GM18907 (cell line): ENCODE data around the gene RAB37.
A peak's percentile ranks its signal among the peaks of the same experiment; 100 is the strongest.

Experiments
- ATAC-seq: cut with Tn5 transposase; IDR thresholded peaks from one replicate; pipeline ENCODE4 v1.9.1; 2021; ENCODE audit warnings: mild to moderate bottlenecking, moderate library complexity; ENCODE audit not compliant: unreplicated experiment

RAB37 gene

GRCh38 chr17:74744714-74745547, 7.9 kb downstream of the RAB37 start:
- ATAC-seq = no peak

DNA sequence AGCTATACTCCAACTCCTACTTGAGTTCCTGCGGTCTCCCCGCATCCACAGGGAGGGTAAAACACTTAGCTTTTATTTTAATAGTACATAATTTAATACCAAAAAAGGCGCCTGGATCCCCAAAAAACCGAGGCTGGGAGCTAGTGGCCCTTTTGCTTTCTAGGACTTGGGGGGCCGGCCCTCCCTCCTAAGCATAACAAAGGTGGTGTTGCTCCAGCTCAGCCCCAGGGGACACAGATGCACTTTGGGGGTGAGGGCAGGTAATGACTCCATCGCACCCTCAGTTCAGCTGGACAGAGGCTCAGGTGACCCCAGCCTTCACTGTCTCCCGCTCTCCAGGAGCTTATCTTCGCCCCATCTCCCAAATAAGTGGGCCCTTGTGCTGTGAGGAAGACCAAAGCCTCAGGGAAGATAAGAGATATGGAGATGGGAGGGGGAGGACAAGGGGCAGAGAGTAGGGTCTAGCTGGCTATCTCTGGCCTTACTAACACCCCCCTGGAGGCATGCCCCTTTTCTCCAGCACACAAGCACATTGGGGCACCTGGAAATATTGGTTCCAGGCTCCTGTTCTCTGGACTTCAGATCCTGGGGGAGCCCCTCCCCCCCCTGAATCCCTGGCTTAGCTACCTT, 8.6 kb downstream of the RAB37 start:
- ATAC-seq = no peak

- ATAC-seq = no peak
Measured at GRCh38 chr17:74746376-74746775, 9.3 kb downstream of the RAB37 start.

DNA sequence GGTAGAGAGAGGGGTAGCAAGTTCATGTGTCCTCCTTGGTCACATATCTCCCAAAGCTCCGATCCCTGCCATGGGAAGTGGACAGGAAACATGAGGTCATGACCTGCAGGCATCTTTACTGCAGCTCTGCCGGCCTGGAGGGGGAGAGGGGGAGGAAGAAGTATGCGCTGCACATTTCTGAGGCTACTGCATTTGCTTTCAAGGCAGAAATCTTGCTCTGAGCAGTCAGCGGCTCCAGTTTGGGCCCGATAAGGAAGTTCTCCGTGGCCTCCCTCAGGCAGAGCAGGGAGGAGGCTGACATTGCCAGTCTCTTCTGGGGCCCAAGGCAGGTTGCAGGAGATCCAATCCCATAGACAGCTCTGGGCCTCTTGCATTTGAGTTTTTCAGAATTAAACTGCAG, 9.9 kb downstream of the RAB37 start:
- no peak for ATAC-seq

GRCh38 chr17:74748279-74748528, 11.1 kb downstream of the RAB37 start:
- no peak for ATAC-seq

- ATAC-seq = peak; percentile 84
Measured at GRCh38 chr17:74748529-74749278, 11.6 kb downstream of the RAB37 start, which contains the start of gene NHERF1. NHERF1 (plus strand) TSS chr17:74748628; CDS start chr17:74748847, 219 bp downstream.

- peak; percentile 17 for ATAC-seq
Measured at GRCh38 chr17:74749279-74750038, 12.4 kb downstream of the RAB37 start.

DNA sequence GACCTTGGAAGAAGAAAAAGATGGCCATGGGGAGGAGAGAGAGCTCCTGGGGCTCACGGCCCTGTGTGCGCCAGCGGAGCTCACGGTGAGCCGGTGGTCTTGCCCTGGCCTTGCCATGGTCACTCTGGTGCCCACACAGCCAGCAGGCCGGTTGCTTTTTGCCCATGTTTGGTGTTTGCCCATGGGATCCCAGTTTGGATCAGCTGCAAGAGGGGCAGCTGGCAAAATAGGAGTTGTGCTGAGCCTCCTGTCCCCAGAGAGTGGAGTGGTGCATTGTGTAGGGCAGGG, 12.9 kb downstream of the RAB37 start:
- no peak for ATAC-seq

DNA sequence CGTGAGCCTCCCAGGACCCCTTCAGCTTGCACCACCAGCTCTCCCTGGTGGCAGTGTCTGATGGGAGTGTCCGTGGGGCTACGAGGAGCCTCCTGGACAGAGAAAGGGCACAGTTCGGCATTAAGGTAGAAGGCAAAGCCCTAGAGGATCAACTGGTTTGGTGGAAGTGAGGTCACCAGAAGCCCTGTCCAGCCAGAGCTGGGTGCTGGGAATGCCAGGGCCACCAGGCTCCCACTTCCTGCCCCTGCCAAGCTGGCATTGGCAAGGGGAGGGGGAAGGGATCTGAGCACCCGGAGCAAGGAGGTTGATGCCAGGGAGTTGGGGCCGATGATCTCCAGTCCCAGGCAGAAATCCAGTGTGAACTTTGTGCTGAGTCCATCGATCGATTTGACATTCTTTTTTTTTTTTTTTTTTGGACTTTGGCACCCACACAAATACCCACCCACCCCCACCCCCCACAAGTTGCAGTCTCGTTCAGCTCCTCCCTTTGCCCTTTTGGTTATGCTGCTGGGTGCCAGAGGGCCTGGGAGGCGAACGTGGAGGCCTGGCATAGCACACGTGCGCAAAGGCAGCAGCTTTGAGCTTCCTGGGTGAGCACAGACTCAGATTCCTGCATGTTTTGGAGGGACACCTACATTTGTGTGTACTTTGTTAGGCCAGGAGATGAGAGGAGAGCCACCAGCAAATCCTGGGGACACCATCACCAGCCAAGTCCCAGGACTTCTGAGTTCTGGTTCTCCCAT, 13.4 kb downstream of the RAB37 start:
- ATAC-seq = no peak

GRCh38 chr17:74752415-74752814, 15.4 kb downstream of the RAB37 start:
- no peak for ATAC-seq

DNA sequence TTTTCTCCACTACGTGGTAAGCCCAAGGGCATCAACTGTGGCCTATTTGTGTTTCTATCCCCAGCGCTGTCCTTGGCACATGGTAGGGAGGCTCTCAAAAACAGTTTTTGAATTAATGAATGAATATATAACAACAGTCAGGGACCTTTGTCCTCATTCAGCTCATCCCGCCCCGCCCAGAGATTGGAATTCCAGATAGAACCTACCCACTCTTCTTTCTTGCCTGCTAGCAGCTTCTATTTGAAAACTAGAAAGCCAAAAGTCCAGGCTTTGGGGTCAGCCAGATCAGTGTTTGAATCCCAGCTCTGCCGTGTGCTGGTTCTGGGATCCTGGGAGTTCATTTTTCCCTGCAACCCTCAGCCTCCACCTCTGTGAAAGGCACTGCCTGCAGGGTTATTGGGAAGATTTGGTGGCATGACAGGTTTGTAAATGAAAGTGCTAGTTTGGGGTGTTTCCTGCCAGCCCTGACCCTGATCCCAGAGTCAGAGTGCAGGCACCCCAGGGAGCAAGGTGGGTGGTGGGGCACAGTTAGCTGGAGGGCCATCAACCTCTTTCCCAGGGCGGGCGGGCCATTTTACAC, 15.9 kb downstream of the RAB37 start:
- ATAC-seq = no peak

- ATAC-seq = no peak
Measured at GRCh38 chr17:74754832-74755231, 17.8 kb downstream of the RAB37 start.

DNA sequence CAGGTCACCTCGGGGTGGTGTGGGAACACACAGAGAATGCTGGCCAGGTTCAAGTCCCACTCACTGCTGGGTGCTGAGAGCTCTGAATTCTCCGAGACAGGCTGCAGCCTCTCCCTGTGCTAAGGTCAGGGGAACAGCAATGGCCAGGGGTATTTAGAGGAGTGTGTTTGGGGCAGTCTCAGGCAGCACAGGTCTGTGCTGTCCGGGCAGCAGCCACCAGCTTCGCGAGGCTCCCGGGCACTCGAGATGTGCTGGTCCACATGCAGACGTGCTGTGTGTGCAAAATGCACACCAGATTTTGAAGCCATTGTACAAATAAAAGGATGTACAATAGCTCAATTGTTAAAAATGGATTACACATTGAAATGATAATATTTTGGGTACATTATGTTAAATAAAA, 18.5 kb downstream of the RAB37 start:
- ATAC-seq = no peak

- ATAC-seq = no peak
Measured at GRCh38 chr17:74756891-74757290, 19.8 kb downstream of the RAB37 start.

DNA sequence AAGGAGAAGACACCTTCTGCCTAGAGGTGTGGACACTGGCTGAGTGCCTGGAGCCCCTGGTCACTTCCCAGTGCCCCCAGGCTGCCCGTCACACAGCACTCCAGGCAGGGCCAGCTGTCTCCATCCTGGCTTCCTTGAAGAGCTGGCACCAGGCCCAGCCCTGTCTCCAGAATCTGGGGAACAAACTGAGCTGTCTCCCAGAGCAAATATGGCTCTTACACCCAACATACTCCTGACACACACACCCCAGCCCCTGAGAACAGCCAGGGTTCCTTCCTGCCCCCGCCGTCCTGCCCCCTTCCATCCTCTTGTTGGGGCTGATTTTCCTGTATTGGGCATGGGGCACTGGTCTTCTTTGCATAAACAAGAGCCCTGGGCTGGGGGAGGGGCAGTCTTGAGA, 20.4 kb downstream of the RAB37 start:
- no peak for ATAC-seq

DNA sequence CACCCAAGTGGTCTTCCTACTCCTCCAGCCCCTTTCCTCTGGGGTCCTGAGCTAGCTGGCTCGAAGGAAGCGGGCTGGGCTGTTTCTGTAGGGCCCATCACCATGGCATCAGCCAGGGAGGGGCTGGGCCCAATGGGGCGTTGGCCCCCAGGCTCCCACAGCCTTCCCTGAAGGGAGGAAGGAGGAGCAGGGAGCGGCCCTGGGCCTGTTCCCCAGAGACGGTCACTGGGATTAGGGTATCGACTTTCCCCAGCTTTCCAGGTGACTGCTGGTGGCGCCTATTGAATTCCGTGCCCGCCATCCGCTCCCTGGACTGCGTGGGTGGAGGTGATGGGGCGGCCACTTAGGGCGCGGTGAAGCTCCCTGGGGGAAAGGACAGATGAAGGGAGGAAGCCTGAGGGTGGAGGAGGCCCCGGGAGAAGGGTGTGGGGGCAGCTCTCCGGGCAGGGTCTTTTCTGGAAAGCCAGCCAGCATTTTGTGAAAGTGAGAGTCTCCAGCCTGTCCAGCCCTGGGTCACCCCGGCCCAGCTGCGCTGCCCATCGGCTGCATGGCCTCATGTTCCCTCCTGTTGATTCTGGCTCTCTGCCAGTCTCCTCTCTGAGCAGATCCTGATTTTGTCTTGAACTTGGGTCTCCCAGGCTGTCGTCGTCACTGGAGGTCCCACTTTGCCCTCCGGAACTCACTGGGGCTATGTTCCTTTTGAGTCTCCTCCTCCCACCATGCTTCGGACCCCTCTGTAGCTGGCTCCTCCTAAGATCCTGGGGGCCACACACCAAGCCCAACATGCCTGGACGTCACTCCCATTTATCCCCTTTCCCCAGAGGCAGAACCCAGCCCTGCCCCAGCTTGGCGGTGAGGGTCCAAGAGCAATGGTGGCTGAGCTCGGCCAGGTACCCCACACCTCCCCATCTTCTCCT, 21.1 kb downstream of the RAB37 start:
- ATAC-seq = no peak

- no peak for ATAC-seq
Measured at GRCh38 chr17:74758848-74759168, 21.8 kb downstream of the RAB37 start.

GRCh38 chr17:74759243-74759801, 22.3 kb downstream of the RAB37 start:
- peak; percentile 70 for ATAC-seq

DNA sequence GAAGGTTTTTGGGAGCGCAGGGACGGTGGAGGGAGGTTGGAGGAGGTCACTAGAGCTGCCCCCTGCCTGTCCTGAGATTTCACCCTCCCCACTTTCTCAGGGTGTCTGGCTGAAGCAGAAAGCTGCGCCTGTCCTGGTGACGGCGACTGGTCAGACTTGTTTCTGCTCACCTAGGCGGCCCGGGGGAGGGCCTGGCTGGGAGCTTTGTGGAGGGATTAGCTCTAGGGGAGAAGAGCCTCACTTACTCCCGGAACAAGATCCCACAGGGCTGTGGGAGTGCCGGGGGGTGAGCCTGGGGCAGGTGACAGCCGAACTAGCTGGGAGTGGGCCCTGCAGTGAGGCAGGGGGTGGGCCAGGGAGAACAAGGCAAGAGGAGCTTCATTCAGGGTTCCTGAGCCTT, 22.9 kb downstream of the RAB37 start:
- no peak for ATAC-seq
